Gastrocnemius medialis (tissue), 4 donors: Measurements from ENCODE around the gene SPINK8. TPM values are rescaled to one million over a fixed set of nuclear protein-coding genes. Genes with fewer than 3 reads are reported as not detected.

Experiments
- ATAC-seq, 2 donors: fragments of 150-250 bp; one replicate each; pipeline ENCODE4 v1.9.1; 2016
- DNase-seq, 2 donors: peaks; one replicate each; pipeline ENCODE4 v3.0.0-alpha.2; 2019
- H3K27ac ChIP-seq, 4 donors: fragments of 200-600 bp; sonication (generic); 1 replicate in 1 of 4; 2 replicates in 3 of 4; pipeline ENCODE4 v1.5.1; 2016 to 2018; ENCODE audit warnings: mild to moderate bottlenecking in 2 of 4, moderate library complexity in 1 of 4
- H3K27me3 ChIP-seq, 3 donors: fragments of 200-600 bp; sonication (generic) in 2 of 3; 1 replicate in 1 of 3; 2 replicates in 2 of 3; pipeline versions ENCODE4 v1.5.1 to v1.6.0; 2016 to 2019; ENCODE audit warnings: mild to moderate bottlenecking in 1 of 3, moderate library complexity in 1 of 3
- H3K36me3 ChIP-seq, 2 donors: fragments of 200-600 bp; sonication (generic) in 1 of 2; one replicate each; pipeline ENCODE4 v1.5.1; 2017 to 2018
- H3K4me1 ChIP-seq, 2 donors: fragments of 200-600 bp; sonication (generic) in 1 of 2; one replicate each; pipeline ENCODE4 v1.5.1; 2016 to 2017; ENCODE audit warnings: mild to moderate bottlenecking in 2 of 2
- H3K4me3 ChIP-seq, 4 donors: fragments of 200-600 bp; sonication (generic) in 3 of 4; 1 replicate in 1 of 4; 2 replicates in 3 of 4; pipeline ENCODE4 v1.5.1; 2016 to 2019; ENCODE audit warnings: mild to moderate bottlenecking in 2 of 4
- H3K9me3 ChIP-seq, 3 donors: fragments of 200-600 bp; sonication (generic) in 2 of 3; 1 replicate in 1 of 3; 2 replicates in 2 of 3; pipeline ENCODE4 v1.5.1; 2016 to 2019
- POLR2A ChIP-seq, 2 donors: fragments of 450-650 bp; IDR thresholded peaks; one replicate each; pipeline ENCODE4 v1.6.1; 2017; ENCODE audit warnings: antibody characterized with exemption in 2 of 2, mild to moderate bottlenecking in 2 of 2, moderate library complexity in 2 of 2
- in situ Hi-C, 4 donors: fragments of 200-750 bp; cut with MboI; loops; one replicate each; pipeline versions ENCODE4 v1.15.0 to v1.8.0; 2017; ENCODE audit warnings: low sequenced_read_pairs in 4 of 4
- intact Hi-C: fragments of 100-400 bp; cut with DNase I; formaldehyde crosslinking; loops from one replicate; pipeline ENCODE4 v1.15.1; 2023; ENCODE audit warnings: low total_unique reads
- total RNA-seq, 4 donors: library from RNA; depleted of rRNA; stranded (reverse); fragments of >200 nt; gene quantifications; one replicate each; pipeline versions ENCODE4 v1.1.0 to v1.2.3, GENCODE V29; 2016
- TF ChIP-seq, protein P1 (sequence below), 5 experiments: fragments of 450-650 bp in 3 of 5; fragments of 200-600 bp in 2 of 5; sonication (generic) in 2 of 5; IDR thresholded peaks in 4 of 5; conservative IDR thresholded peaks in 1 of 5; 1 replicate in 4 of 5; 2 replicates in 1 of 5; pipeline ENCODE4 v1.5.1; 2016 to 2019; ENCODE audit warnings: antibody characterized with exemption in 5 of 5, mild to moderate bottlenecking in 3 of 5, moderate library complexity in 3 of 5

SPINK8 gene
- total RNA-seq, 4 donors from 2014 or later: not detected

DNA sequence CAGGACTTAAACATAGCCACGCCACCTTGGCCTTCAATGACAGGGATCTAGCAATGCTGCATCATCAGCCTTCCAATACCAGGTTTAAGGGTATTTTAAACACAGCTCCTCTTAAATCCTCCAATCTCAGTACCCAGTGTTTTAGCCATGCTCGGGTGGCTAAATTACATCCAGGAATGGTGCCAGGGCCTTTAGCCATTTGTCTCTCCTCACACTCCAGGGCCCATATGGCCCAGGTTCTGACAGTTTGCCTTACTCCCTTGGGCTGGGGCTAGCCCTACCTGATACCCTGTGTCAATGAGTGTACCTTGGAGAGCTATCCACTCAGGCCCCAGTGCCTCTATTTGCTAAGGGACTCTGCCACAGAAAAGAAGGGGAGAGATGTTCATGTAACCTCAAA is 63.2 kb downstream of the SPINK8 start:
- DNase-seq (no peak), ATAC-seq (no peak)
- intact Hi-C loops (no loop called here), in situ Hi-C loops (loop anchor here (5.0 to 10.0 kb wide), 2 partner anchors 164 to 167 kb away; partner anchors contain the start of gene PLXNB1 (in 2 of the 4))
- peaks cover 0 to 24% of the 10 kb centered on the region in 2 donors for H3K36me3 ChIP-seq
- H3K9me3 ChIP-seq: no peaks in the 10 kb centered on the region
- H3K27me3 ChIP-seq: no peaks in the 10 kb centered on the region
- no peak overlapping the region for H3K4me3 ChIP-seq
- no peaks in the 10 kb centered on the region for H3K4me1 ChIP-seq
- no peak overlapping the region for H3K27ac ChIP-seq
- TF ChIP-seq, protein P1, sequence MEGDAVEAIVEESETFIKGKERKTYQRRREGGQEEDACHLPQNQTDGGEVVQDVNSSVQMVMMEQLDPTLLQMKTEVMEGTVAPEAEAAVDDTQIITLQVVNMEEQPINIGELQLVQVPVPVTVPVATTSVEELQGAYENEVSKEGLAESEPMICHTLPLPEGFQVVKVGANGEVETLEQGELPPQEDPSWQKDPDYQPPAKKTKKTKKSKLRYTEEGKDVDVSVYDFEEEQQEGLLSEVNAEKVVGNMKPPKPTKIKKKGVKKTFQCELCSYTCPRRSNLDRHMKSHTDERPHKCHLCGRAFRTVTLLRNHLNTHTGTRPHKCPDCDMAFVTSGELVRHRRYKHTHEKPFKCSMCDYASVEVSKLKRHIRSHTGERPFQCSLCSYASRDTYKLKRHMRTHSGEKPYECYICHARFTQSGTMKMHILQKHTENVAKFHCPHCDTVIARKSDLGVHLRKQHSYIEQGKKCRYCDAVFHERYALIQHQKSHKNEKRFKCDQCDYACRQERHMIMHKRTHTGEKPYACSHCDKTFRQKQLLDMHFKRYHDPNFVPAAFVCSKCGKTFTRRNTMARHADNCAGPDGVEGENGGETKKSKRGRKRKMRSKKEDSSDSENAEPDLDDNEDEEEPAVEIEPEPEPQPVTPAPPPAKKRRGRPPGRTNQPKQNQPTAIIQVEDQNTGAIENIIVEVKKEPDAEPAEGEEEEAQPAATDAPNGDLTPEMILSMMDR (IDR thresholded peaks at IDR 0.05 in 4 of 5, conservative IDR thresholded peaks at IDR 0.05 in 1 of 5): no peak
- TF ChIP-seq POLR2A (IDR thresholded peaks at IDR 0.05): no peak

DNA sequence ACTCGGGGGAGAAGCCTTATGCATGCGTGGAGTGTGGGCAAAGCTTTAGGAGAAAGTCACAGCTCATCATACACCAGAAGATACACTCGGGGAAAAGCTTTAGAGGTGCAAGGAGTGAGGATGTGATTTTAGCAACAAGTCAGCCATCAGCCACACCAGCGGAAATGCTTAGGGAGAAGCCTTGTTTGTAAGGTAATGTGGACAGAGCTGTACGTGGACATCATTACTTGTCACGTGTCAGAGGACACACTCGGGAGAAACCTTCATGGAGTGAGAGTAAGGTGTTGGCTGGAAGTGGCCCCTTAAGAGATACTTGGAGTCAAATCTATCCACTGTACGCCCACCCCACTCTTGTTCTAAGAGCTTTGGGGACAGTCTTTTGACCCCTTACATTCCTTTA is 63.9 kb downstream of the SPINK8 start:
- DNase-seq (no peak), ATAC-seq (no peak)
- TF ChIP-seq, protein P1 (IDR thresholded peaks at IDR 0.05 in 4 of 5, conservative IDR thresholded peaks at IDR 0.05 in 1 of 5): no peak
- no peak for TF ChIP-seq POLR2A (IDR thresholded peaks at IDR 0.05)
- in situ Hi-C loops: no loop called here
- peaks cover 0 to 24% of the 10 kb centered on the region in 2 donors for H3K36me3 ChIP-seq
- no peak overlapping the region for H3K27ac ChIP-seq
- H3K27me3 ChIP-seq: no peaks in the 10 kb centered on the region
- intact Hi-C loops: no loop called here
- no peaks in the 10 kb centered on the region for H3K4me1 ChIP-seq
- H3K4me3 ChIP-seq: no peak overlapping the region
- no peaks in the 10 kb centered on the region for H3K9me3 ChIP-seq

DNA sequence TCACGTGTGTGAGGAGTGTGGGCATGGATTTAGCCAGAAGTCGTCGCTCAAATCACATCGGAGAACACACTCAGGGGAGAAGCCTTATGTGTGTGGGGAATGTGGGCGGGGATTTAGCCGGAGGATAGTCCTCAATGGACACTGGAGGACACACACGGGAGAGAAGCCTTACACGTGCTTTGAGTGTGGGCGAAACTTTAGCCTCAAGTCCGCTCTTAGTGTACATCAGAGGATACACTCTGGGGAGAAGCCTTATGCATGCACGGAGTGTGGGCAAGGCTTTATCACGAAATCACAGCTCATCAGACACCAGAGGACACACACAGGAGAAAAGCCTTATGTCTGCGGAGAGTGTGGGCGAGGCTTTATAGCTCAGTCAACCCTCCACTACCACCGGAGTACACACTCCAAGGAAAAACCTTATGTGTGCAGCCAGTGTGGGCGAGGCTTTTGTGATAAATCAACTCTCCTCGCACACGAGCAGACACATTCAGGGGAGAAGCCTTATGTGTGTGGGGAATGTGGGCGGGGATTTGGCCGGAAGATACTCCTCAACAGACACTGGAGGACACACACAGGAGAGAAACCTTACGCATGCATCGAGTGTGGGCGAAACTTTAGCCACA is 64.4 kb downstream of the SPINK8 start:
- H3K36me3 ChIP-seq: peaks cover 0 to 26% of the 10 kb centered on the region in 2 donors
- H3K4me3 ChIP-seq: no peak overlapping the region
- TF ChIP-seq POLR2A (IDR thresholded peaks at IDR 0.05): no peak
- TF ChIP-seq, protein P1 (IDR thresholded peaks at IDR 0.05 in 4 of 5, conservative IDR thresholded peaks at IDR 0.05 in 1 of 5): no peak
- in situ Hi-C loops: no loop called here
- ATAC-seq (no peak), DNase-seq (no peak)
- H3K27me3 ChIP-seq: no peaks in the 10 kb centered on the region
- no peak overlapping the region for H3K27ac ChIP-seq
- intact Hi-C loops: no loop called here
- no peaks in the 10 kb centered on the region for H3K9me3 ChIP-seq
- H3K4me1 ChIP-seq: no peaks in the 10 kb centered on the region

GRCh38 chr3:48268381-48268935 is 65.0 kb downstream of the SPINK8 start:
- in situ Hi-C loops (no loop called here), intact Hi-C loops (no loop called here)
- no peak overlapping the region for H3K4me3 ChIP-seq
- no peak for DNase-seq
- H3K36me3 ChIP-seq: peaks cover 0 to 30% of the 10 kb centered on the region in 2 donors
- no peaks in the 10 kb centered on the region for H3K9me3 ChIP-seq
- no peak for TF ChIP-seq POLR2A (IDR thresholded peaks at IDR 0.05)
- TF ChIP-seq, protein P1 (IDR thresholded peaks at IDR 0.05 in 4 of 5, conservative IDR thresholded peaks at IDR 0.05 in 1 of 5): no peak
- H3K27ac ChIP-seq: no peak overlapping the region
- no peaks in the 10 kb centered on the region for H3K4me1 ChIP-seq
- H3K27me3 ChIP-seq: no peaks in the 10 kb centered on the region
- ATAC-seq: no peak
